ENCODE measurements around the gene GPRIN3.
"Not testable (repeated sequence)": the region's sequence is repeated elsewhere in the genome, so short reads cannot be mapped to it uniquely, and the experiment has no call there.

GPRIN3 gene

GRCh38 chr4:89226665-89227574, 80.7 kb downstream of the GPRIN3 start:
- in situ Hi-C loops (cut with HindIII; ENCODE audit: low sequenced_read_pairs): no loop called here

GRCh38 chr4:89222170-89222569, 85.4 kb downstream of the GPRIN3 start:
- in situ Hi-C loops (cut with HindIII; ENCODE audit: low sequenced_read_pairs): no loop called here

- in situ Hi-C loops (cut with HindIII; ENCODE audit: low sequenced_read_pairs): no loop called here
Observed at GRCh38 chr4:89221167-89221867, 86.3 kb downstream of the GPRIN3 start.

GRCh38 chr4:89218587-89218986, 89.0 kb downstream of the GPRIN3 start:
- in situ Hi-C loops (cut with HindIII; ENCODE audit: low sequenced_read_pairs): no loop called here

- in situ Hi-C loops (cut with HindIII; ENCODE audit: low sequenced_read_pairs): no loop called here
Observed at GRCh38 chr4:89217604-89218003, 90.0 kb downstream of the GPRIN3 start.

- in situ Hi-C loops (cut with HindIII; ENCODE audit: low sequenced_read_pairs): no loop called here
Observed at GRCh38 chr4:89216866-89217265, 90.7 kb downstream of the GPRIN3 start.

- in situ Hi-C loops (cut with HindIII; ENCODE audit: low sequenced_read_pairs): no loop called here
Observed at GRCh38 chr4:89216422-89216821, 91.2 kb downstream of the GPRIN3 start.

GRCh38 chr4:89215736-89216135, 91.9 kb downstream of the GPRIN3 start:
- in situ Hi-C loops (cut with HindIII; ENCODE audit: low sequenced_read_pairs): no loop called here

GRCh38 chr4:89214308-89214707, 93.3 kb downstream of the GPRIN3 start:
- in situ Hi-C loops (cut with HindIII; ENCODE audit: low sequenced_read_pairs): no loop called here

- in situ Hi-C loops (cut with HindIII; ENCODE audit: low sequenced_read_pairs): no loop called here
Observed at GRCh38 chr4:89213382-89213701, 94.3 kb downstream of the GPRIN3 start.

- in situ Hi-C loops (cut with HindIII; ENCODE audit: low sequenced_read_pairs): no loop called here
Observed at GRCh38 chr4:89212666-89213381, 94.8 kb downstream of the GPRIN3 start.

GRCh38 chr4:89204624-89205023, 103.0 kb downstream of the GPRIN3 start:
- in situ Hi-C loops (cut with HindIII; ENCODE audit: low sequenced_read_pairs): no loop called here

GRCh38 chr4:89203902-89204301, 103.7 kb downstream of the GPRIN3 start:
- in situ Hi-C loops (cut with HindIII; ENCODE audit: low sequenced_read_pairs): no loop called here

- in situ Hi-C loops (cut with HindIII; ENCODE audit: low sequenced_read_pairs): not testable (repeated sequence)
Observed at GRCh38 chr4:89199394-89199793, 108.2 kb downstream of the GPRIN3 start.

- in situ Hi-C loops (cut with HindIII; ENCODE audit: low sequenced_read_pairs): no loop called here
Observed at GRCh38 chr4:89197920-89198319, 109.7 kb downstream of the GPRIN3 start.

- in situ Hi-C loops (cut with HindIII; ENCODE audit: low sequenced_read_pairs): no loop called here
Observed at GRCh38 chr4:89196745-89197144, 110.9 kb downstream of the GPRIN3 start.

- in situ Hi-C loops (cut with HindIII; ENCODE audit: low sequenced_read_pairs): no loop called here
Observed at GRCh38 chr4:89196056-89196674, 111.4 kb downstream of the GPRIN3 start.

- in situ Hi-C loops (cut with HindIII; ENCODE audit: low sequenced_read_pairs): no loop called here
Observed at GRCh38 chr4:89193843-89194242, 113.8 kb downstream of the GPRIN3 start.
